HEK293 (cell line): ENCODE results near the gene LIMA1.

ENCODE experiments used
- CTCF ChIP-seq: fragments of 450-650 bp; formaldehyde crosslinking; IDR thresholded peaks from 2 replicates; pipeline ENCODE4 v1.5.1; 2016; ENCODE audit warnings: missing biosample characterization, missing genetic modification characterization
- PATZ1 ChIP-seq: fragments of 450-650 bp; formaldehyde crosslinking; IDR thresholded peaks from 2 replicates; pipeline ENCODE4 v1.5.1; 2016; ENCODE audit warnings: missing biosample characterization, missing genetic modification characterization
- ZBTB20 ChIP-seq: fragments of 450-650 bp; formaldehyde crosslinking; IDR thresholded peaks from 2 replicates; pipeline ENCODE4 v1.5.1; 2016; ENCODE audit warnings: missing biosample characterization, missing genetic modification characterization
- ZNF248 ChIP-seq: fragments of 450-650 bp; formaldehyde crosslinking; IDR thresholded peaks from 2 replicates; pipeline ENCODE4 v1.5.1; 2017; ENCODE audit warnings: missing biosample characterization, missing genetic modification characterization
- ZNF302 ChIP-seq: fragments of 450-650 bp; formaldehyde crosslinking; IDR thresholded peaks from 2 replicates; pipeline ENCODE4 v1.5.1; 2016; ENCODE audit warnings: missing biosample characterization, missing genetic modification characterization, low read depth
- ZNF362 ChIP-seq: fragments of 450-650 bp; formaldehyde crosslinking; IDR thresholded peaks from 2 replicates; pipeline ENCODE4 v1.5.1; 2016; ENCODE audit warnings: missing biosample characterization, missing genetic modification characterization

- TF ChIP-seq ZBTB20 (tag by site-specific recombination) (no peak), PATZ1 (tag by site-specific recombination) (no peak), ZNF362 (tag by site-specific recombination) (no peak), ZNF302 (tag by site-specific recombination) (no peak), CTCF (tag by site-specific recombination) (no peak), ZNF248 (tag by site-specific recombination) (no peak)
These were observed 91.1 kb downstream of the LIMA1 start for GRCh38 chr12:50192236-50192635.
